Stomach (tissue), 9 donors: ENCODE data around the gene EIF3M. TPM values are rescaled to one million over a fixed set of nuclear protein-coding genes. Genes with fewer than 3 reads are reported as not detected.
"Not testable (repeated sequence)": the region's sequence is repeated elsewhere in the genome, so short reads cannot be mapped to it uniquely, and the experiment has no call there.

ENCODE experiments used
- DNase-seq, 2 donors: peaks; one replicate each; pipeline versions ENCODE4 v3.0.0 to v3.0.0-alpha.2; 2013 to 2019
- H3K27ac ChIP-seq, 5 donors: fragments of 200-600 bp in 4 of 5; sonication (generic) in 4 of 5; one replicate each; pipeline ENCODE4 v1.5.1; 2013 to 2019; ENCODE audit warnings: mild to moderate bottlenecking in 1 of 5, moderate library complexity in 1 of 5
- H3K27me3 ChIP-seq, 3 donors: fragments of 200-600 bp; sonication (generic); one replicate each; pipeline ENCODE4 v1.5.1; 2017 to 2019; ENCODE audit warnings: mixed run types in 1 of 3
- H3K36me3 ChIP-seq, 4 donors: fragments of 200-600 bp; sonication (generic); 1 replicate in 3 of 4; 2 replicates in 1 of 4; pipeline ENCODE4 v1.5.1; 2016 to 2019
- H3K4me1 ChIP-seq, 4 donors: fragments of 200-600 bp; sonication (generic); one replicate each; pipeline ENCODE4 v1.5.1; 2016 to 2019
- H3K4me3 ChIP-seq, 4 donors: fragments of 200-600 bp; sonication (generic) in 3 of 4; one replicate each; pipeline ENCODE4 v1.5.1; 2016 to 2019; ENCODE audit warnings: mild to moderate bottlenecking in 1 of 4
- H3K9me3 ChIP-seq, 4 donors: fragments of 200-600 bp; sonication (generic); one replicate each; pipeline ENCODE4 v1.5.1; 2016 to 2019
- EP300 ChIP-seq: sonication (generic); formaldehyde crosslinking; IDR thresholded peaks from one replicate; pipeline ENCODE4 v1.6.1; 2017; ENCODE audit warnings: antibody characterized with exemption
- POLR2A ChIP-seq, 4 donors: fragments of 450-650 bp; IDR thresholded peaks; one replicate each; pipeline ENCODE4 v1.6.1; 2016; ENCODE audit warnings: antibody characterized with exemption in 4 of 4, control low read depth in 2 of 4, mild to moderate bottlenecking in 1 of 4, moderate library complexity in 1 of 4
- POLR2AphosphoS5 ChIP-seq, 3 donors: sonication (generic); formaldehyde crosslinking; IDR thresholded peaks; one replicate each; pipeline ENCODE4 v1.6.1; 2016; ENCODE audit warnings: antibody characterized with exemption in 3 of 3
- WGBS, 5 donors: extraction: QIAGEN DNeasy Blood & Tissue Kit in 3 of 5; methylation state at CpG; one replicate each; pipeline versions ENCODE4 v1.1.5 to v1.1.7; 2013 to 2018; 5-methylcytosine and 5-hydroxymethylcytosine counted together
- intact Hi-C: fragments of 100-400 bp; cut with DNase I; formaldehyde crosslinking; loops from one replicate; pipeline ENCODE4 v1.15.1; 2023; ENCODE audit warnings: low total_unique reads
- polyA plus RNA-seq, 3 donors: library from polyadenylated mRNA; stranded (reverse); fragments of 200-250 nt; gene quantifications; one replicate each; pipeline ENCODE4 v1.2.3, GENCODE V29; 2013
- total RNA-seq, 5 donors: library from RNA; depleted of rRNA; stranded (reverse); fragments of >200 nt; gene quantifications; one replicate each; pipeline versions ENCODE4 v1.1.0 to v1.2.3, GENCODE V29; 2014 to 2016
- TF ChIP-seq, protein P1 (sequence below), 7 experiments: fragments of 450-650 bp in 4 of 7; fragments of 200-600 bp in 3 of 7; sonication (generic) in 3 of 7; IDR thresholded peaks; one replicate each; pipeline ENCODE4 v1.5.1; 2016 to 2019; ENCODE audit warnings: antibody characterized with exemption in 7 of 7, control low read depth in 2 of 7, mild to moderate bottlenecking in 1 of 7
- donor health status: healthy with polysubstance abuse.
- donor health status: Bipolar disorder and iron deficiency.
- donor health status: healthy.

EIF3M gene
- total and polyA plus RNA-seq, 8 donors, result 38.5 to 459 (median 225) TPM

DNA sequence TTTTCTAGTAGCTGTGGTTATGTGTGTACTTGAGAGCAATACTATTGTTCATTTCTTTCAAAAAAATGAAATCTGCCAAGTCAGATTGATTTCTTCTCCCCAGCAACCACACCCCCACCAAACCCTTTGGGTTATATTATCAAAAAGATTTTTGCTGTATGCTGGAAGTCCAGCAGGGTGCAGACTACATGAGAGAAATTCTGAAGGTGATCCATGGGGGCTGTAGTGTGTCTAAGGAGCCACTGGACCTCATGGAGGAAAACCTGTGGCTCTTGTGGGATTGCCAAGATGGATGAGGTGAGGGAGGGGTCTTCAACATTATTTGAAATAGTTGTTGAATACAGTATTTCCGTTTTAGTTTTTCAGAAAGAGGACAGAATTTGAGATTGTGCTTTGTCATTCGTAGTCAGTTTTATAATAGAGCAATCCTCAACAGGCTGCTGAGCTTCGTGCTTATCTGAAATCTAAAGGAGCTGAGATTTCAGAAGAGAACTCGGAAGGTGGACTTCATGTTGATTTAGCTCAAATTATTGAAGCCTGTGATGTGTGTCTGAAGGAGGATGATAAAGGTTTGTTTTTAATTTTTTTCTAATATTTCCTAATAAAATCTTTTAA lies 3.1 kb downstream of the EIF3M start:
- H3K4me3 ChIP-seq, result no peak overlapping the region
- H3K27ac ChIP-seq, result no peak overlapping the region
- H3K4me1 ChIP-seq, result peaks cover 13 to 34% (median 29%) of the 10 kb centered on the region in 4 donors
- H3K9me3 ChIP-seq, result no peaks in the 10 kb centered on the region
- DNase-seq, result no peak
- TF ChIP-seq POLR2A (IDR thresholded peaks at IDR 0.05) (no peak), EP300 (no peak), POLR2AphosphoS5 (IDR thresholded peaks at IDR 0.05) (no peak)
- TF ChIP-seq, protein P1, sequence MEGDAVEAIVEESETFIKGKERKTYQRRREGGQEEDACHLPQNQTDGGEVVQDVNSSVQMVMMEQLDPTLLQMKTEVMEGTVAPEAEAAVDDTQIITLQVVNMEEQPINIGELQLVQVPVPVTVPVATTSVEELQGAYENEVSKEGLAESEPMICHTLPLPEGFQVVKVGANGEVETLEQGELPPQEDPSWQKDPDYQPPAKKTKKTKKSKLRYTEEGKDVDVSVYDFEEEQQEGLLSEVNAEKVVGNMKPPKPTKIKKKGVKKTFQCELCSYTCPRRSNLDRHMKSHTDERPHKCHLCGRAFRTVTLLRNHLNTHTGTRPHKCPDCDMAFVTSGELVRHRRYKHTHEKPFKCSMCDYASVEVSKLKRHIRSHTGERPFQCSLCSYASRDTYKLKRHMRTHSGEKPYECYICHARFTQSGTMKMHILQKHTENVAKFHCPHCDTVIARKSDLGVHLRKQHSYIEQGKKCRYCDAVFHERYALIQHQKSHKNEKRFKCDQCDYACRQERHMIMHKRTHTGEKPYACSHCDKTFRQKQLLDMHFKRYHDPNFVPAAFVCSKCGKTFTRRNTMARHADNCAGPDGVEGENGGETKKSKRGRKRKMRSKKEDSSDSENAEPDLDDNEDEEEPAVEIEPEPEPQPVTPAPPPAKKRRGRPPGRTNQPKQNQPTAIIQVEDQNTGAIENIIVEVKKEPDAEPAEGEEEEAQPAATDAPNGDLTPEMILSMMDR (IDR thresholded peaks at IDR 0.05), result no peak
- 51 to 82% (median 71%) methylated on average over 4 of the region's 4 CpGs for WGBS, 5 donors
- intact Hi-C loops, result no loop called here
- H3K36me3 ChIP-seq, result peaks cover 27 to 40% (median 33%) of the 10 kb centered on the region in 4 donors
- H3K27me3 ChIP-seq, result no peaks in the 10 kb centered on the region

DNA sequence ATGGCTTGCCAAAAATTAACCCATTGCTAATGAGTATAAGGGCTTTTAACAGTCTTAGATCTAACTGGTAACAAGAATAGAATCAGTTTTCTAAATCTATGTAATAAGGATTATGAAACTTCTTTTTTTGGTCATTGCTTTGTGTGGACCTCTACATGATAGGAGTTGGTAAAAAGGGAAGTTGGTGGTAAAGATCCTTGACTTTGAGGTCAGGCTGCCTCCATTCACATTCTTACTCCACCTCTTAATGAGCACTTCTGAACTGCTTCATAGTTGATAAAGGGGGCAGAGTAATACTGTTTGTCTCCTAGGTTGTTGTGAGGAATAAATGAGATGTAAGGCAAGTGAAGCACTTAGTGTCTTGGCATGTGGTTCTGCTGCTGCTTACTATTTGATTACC lies 10.6 kb downstream of the EIF3M start:
- TF ChIP-seq EP300 (no peak), POLR2A (IDR thresholded peaks at IDR 0.05) (no peak), POLR2AphosphoS5 (IDR thresholded peaks at IDR 0.05) (no peak)
- TF ChIP-seq, protein P1 (IDR thresholded peaks at IDR 0.05), result no peak
- DNase-seq, result no peak
- Histone ChIP-seq H3K36me3 (peaks cover 40 to 100% (median 97%) of the 10 kb centered on the region in 4 donors), H3K9me3 (no peaks in the 10 kb centered on the region), H3K4me1 (no peaks in the 10 kb centered on the region), H3K27me3 (no peaks in the 10 kb centered on the region), H3K4me3 (no peak overlapping the region), H3K27ac (no peak overlapping the region)
- intact Hi-C loops, result no loop called here

DNA sequence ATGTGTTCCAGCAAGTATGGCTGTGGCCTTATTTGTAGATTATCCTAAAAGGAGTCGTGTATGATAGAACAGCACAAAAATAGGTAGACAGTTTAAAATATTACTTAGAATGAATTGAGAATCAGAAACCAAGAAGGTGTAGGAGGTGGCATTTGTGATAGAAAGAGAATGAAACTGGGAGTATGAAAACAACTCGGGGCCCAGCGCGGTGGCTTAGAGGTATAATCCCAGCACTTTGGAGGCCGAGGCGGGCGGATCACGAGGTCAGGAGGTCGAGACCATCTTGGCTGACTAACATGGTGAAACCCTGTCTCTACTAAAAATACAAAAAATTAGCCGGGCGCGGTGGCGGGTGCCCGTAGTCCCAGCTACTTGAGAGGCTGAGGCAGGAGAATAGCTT lies 12.5 kb downstream of the EIF3M start:
- DNase-seq, H3K27ac ChIP-seq, H3K4me3 ChIP-seq, H3K9me3 ChIP-seq, H3K27me3 ChIP-seq, intact Hi-C loops, H3K4me1 ChIP-seq: not testable (repeated sequence)
- H3K36me3 ChIP-seq, result peaks cover 22 to 100% (median 90%) of the 10 kb centered on the region in 4 donors
- WGBS, 5 donors, result 89 to 98% (median 96%) methylated on average over 14 of the region's 14 CpGs

DNA sequence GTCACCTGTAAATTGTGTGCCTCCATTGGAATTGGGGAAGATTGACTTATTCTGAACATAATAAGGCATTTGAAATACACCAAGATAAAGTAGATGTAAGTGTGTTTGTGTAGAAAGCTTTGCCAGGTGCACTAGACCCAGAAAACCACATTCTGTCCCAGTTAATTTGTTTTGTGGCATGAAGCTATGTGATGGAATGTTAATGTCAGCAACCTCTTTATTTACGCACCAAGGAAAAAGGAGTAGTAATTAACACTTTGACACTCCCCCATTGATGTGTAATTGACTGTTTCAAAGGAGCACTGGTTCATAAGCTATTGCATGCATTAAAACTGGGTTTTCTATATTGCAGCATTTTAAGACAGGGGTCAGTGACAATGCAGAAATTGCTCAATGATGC lies 14.3 kb downstream of the EIF3M start:
- peaks cover 11 to 100% (median 90%) of the 10 kb centered on the region in 4 donors for H3K36me3 ChIP-seq
- intact Hi-C loops, result no loop called here

More for the DNA sequence above, 14.3 kb downstream of the EIF3M start:
- TF ChIP-seq EP300, result no peak
- no peak for TF ChIP-seq POLR2A (IDR thresholded peaks at IDR 0.05)
- TF ChIP-seq POLR2AphosphoS5 (IDR thresholded peaks at IDR 0.05), result no peak
- TF ChIP-seq, protein P1 (IDR thresholded peaks at IDR 0.05), result no peak
- H3K4me3 ChIP-seq, result no peak overlapping the region
- no peaks in the 10 kb centered on the region for H3K27me3 ChIP-seq
- no peak for DNase-seq
- no peaks in the 10 kb centered on the region for H3K9me3 ChIP-seq
- WGBS, 5 donors, result 39 to 91% (median 72%) methylated on average over 1 of the region's 1 CpG
- H3K27ac ChIP-seq, result no peak overlapping the region
- peaks cover 0 to 3% (median 0%) of the 10 kb centered on the region in 4 donors for H3K4me1 ChIP-seq
